Measurements from ENCODE around the gene TACC2. TPM values are rescaled to one million over a fixed set of nuclear protein-coding genes. Genes with fewer than 3 reads are reported as not detected.

TACC2 gene
- total RNA-seq, 1 donor from 2014 or later: 56.6 TPM

DNA sequence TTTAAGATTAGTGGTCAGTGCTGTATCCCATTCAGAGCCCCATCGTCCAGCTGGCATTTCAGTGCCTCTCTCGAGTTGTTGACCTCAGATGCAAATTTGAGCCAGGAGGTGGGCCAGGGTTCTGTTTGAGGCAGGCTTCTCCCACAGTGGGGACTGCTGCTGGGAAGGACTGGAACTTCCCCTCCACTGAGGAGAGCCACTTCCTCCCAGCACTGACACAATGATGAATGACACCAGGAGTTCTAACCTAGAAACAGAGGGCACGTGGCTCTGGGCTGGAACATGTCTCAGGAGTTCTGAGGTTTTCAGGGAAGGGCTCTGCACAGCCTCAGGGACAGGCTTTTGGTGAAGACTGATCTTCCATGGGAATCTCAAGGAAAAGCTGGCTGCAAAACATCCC is 263.8 kb downstream of the TACC2 start:
- no peak overlapping the region for H3K27ac Mint-ChIP-seq (ENCODE audit: unreplicated experiment)
- no peaks in the 10 kb centered on the region for H3K9me3 Mint-ChIP-seq (ENCODE audit: low read depth)
- H3K4me3 Mint-ChIP-seq (ENCODE audit: unreplicated experiment): no peak overlapping the region
- TF ChIP-seq, protein P1, sequence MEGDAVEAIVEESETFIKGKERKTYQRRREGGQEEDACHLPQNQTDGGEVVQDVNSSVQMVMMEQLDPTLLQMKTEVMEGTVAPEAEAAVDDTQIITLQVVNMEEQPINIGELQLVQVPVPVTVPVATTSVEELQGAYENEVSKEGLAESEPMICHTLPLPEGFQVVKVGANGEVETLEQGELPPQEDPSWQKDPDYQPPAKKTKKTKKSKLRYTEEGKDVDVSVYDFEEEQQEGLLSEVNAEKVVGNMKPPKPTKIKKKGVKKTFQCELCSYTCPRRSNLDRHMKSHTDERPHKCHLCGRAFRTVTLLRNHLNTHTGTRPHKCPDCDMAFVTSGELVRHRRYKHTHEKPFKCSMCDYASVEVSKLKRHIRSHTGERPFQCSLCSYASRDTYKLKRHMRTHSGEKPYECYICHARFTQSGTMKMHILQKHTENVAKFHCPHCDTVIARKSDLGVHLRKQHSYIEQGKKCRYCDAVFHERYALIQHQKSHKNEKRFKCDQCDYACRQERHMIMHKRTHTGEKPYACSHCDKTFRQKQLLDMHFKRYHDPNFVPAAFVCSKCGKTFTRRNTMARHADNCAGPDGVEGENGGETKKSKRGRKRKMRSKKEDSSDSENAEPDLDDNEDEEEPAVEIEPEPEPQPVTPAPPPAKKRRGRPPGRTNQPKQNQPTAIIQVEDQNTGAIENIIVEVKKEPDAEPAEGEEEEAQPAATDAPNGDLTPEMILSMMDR (IDR thresholded peaks at IDR 0.05): no peak
- H3K4me1 Mint-ChIP-seq (ENCODE audit: low read depth): peaks cover 8% of the 10 kb centered on the region
- no peaks in the 10 kb centered on the region for H3K27me3 Mint-ChIP-seq (ENCODE audit: low read depth)
- no peak for DNase-seq (ENCODE audit: low spot score)
- H3K36me3 Mint-ChIP-seq (ENCODE audit: low read depth): peaks cover 24% of the 10 kb centered on the region

DNA sequence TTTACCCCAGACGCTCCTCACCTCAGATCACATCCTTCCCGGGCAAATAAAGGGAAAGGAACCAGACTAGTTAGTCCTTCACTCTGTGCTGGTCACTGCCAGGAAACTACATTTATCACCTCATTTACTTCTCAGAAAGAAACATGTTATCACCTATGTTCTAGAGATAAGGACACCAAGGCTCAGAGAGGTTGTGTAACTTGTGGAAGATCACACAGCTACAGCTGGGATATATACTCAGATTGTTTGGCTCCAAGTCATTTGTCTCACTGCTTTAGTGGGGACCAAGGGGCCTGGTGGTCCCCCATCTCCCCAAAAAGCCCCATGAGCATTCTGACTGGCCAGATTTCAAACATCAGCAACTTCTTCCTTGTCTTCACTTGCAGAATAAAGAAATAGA is 264.6 kb downstream of the TACC2 start:
- H3K27ac Mint-ChIP-seq (ENCODE audit: unreplicated experiment): no peak overlapping the region
- H3K4me3 Mint-ChIP-seq (ENCODE audit: unreplicated experiment): no peak overlapping the region
- H3K4me1 Mint-ChIP-seq (ENCODE audit: low read depth): peaks cover 14% of the 10 kb centered on the region
- H3K27me3 Mint-ChIP-seq (ENCODE audit: low read depth): no peaks in the 10 kb centered on the region
- TF ChIP-seq, protein P1 (IDR thresholded peaks at IDR 0.05): no peak
- DNase-seq (ENCODE audit: low spot score): no peak
- peaks cover 18% of the 10 kb centered on the region for H3K36me3 Mint-ChIP-seq (ENCODE audit: low read depth)
- H3K9me3 Mint-ChIP-seq (ENCODE audit: low read depth): no peaks in the 10 kb centered on the region

DNA sequence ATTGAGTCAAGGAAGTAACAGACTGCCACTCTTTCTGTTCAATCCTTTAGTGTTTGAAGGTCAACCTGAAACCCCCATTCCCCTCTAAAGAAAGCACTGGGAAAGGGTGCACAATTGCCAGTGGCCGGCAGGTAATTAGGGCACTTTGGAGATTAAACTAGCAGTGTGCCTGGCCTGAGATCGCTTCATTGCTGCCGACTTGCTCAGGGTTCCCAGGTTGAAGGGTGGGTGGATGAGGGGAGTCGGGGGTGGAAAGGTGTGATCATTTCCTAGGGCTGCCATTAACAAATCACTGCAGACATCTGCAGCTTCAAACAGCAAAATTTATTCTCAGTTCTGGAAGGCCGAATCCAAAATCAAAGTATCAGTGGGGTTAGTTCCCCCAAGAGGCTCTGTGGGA is 265.9 kb downstream of the TACC2 start:
- Mint-ChIP-seq H3K27ac (ENCODE audit: unreplicated experiment) (no peak overlapping the region), H3K27me3 (ENCODE audit: low read depth) (no peaks in the 10 kb centered on the region), H3K4me3 (ENCODE audit: unreplicated experiment) (no peak overlapping the region), H3K9me3 (ENCODE audit: low read depth) (no peaks in the 10 kb centered on the region), H3K36me3 (ENCODE audit: low read depth) (peaks cover 13% of the 10 kb centered on the region), H3K4me1 (ENCODE audit: low read depth) (peaks cover 21% of the 10 kb centered on the region)
- DNase-seq (ENCODE audit: low spot score): no peak
- TF ChIP-seq, protein P1 (IDR thresholded peaks at IDR 0.05): no peak

DNA sequence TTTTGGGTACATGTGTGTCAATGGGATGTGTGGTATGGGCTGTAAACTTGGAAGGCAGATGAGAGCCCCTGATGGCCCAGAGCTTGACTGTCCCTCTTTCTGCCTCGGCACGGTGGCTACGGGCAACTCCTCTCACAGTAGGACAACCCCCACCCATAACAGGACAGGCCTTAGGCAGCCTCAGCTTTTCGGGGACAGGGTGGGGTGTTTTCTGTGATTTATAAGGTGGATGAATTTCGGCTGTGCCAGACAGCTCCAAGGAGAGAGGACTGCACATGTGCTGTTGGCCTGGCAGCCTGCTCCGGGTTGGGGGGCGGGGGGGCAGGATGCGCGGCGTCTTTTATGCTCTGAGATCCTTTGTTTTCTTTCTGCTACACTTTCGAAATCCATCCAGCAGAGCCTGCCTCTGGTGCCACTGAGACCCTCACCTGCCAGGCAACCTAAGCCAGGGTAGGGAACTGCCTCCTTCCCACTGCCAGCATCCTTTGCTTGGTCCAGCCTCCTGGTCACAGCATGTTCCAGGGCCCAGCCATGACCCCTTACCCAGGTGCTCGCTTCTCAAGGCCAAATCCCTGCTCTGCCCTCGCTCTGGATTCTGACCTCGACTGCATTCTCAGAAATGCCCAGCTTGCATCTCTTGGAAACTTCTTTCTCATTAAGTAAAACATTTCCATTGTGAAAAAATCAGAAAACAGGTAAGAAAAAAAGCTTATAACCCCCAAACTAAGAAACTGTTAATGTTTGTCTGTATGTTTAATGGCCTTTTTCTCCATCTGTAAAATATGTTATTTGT is 266.7 kb downstream of the TACC2 start:
- no peak overlapping the region for H3K27ac Mint-ChIP-seq (ENCODE audit: unreplicated experiment)
- H3K27me3 Mint-ChIP-seq (ENCODE audit: low read depth): no peaks in the 10 kb centered on the region
- DNase-seq (ENCODE audit: low spot score): no peak

DNA sequence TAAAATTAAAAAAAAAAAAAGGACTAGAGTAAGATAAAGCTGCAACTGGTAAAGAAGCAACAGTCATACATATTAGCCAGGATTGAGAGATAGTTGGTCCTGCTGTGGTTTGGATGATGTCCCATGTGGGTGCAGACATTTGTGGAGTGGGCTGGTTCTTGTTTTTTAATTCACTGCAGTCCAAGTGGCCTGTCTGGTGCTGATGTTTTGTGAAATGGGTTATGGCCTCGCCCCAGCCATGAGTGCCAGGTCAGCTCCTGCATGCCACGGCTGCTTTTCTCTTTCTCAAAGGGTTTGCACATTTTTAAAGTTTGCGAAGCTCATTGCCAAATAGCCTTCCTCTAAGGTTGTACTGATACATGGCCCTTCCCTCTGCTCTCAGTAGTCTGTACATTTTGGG is 268.1 kb downstream of the TACC2 start:
- Mint-ChIP-seq H3K4me3 (ENCODE audit: unreplicated experiment) (no peak overlapping the region), H3K4me1 (ENCODE audit: low read depth) (peaks cover 21% of the 10 kb centered on the region), H3K27ac (ENCODE audit: unreplicated experiment) (no peak overlapping the region), H3K9me3 (ENCODE audit: low read depth) (peaks cover 2% of the 10 kb centered on the region), H3K36me3 (ENCODE audit: low read depth) (peaks cover 21% of the 10 kb centered on the region), H3K27me3 (ENCODE audit: low read depth) (no peaks in the 10 kb centered on the region)
- no peak for DNase-seq (ENCODE audit: low spot score)
- TF ChIP-seq, protein P1 (IDR thresholded peaks at IDR 0.05): no peak

More for the DNA sequence above, 266.7 kb downstream of the TACC2 start:
- peaks cover 21% of the 10 kb centered on the region for H3K4me1 Mint-ChIP-seq (ENCODE audit: low read depth)
- TF ChIP-seq, protein P1 (IDR thresholded peaks at IDR 0.05): no peak
- peaks cover 16% of the 10 kb centered on the region for H3K36me3 Mint-ChIP-seq (ENCODE audit: low read depth)
- no peaks in the 10 kb centered on the region for H3K9me3 Mint-ChIP-seq (ENCODE audit: low read depth)
- no peak overlapping the region for H3K4me3 Mint-ChIP-seq (ENCODE audit: unreplicated experiment)

All from chondrocyte (in vitro differentiated cells).